ENCODE results near the gene ROBO1. TPM values are rescaled to one million over a fixed set of nuclear protein-coding genes. Genes with fewer than 3 reads are reported as not detected.

ROBO1 gene
- total RNA-seq, 1 donor from 2014 or later, result 39.3 TPM

DNA sequence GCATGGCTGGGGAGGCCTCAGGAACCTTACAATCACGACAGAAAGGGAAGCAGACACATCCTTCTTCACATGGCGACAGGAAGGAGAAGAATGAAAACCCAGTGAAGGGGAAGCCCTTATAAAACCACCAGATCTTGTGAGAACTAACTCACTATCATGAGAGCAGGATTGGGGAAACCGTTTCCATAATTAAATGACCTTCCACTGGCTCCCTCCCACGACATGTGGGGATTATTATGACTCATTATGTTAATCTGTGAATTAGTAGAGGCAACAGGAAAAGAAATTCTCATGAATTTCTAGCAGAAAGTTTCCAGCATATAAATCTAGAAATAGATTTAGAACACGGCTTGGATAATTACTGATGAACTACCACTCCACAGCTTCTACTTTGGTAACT, 937.3 kb downstream of the ROBO1 start:
- no peak for DNase-seq (ENCODE audit: extremely low read depth, low read depth, low spot score)

DNA sequence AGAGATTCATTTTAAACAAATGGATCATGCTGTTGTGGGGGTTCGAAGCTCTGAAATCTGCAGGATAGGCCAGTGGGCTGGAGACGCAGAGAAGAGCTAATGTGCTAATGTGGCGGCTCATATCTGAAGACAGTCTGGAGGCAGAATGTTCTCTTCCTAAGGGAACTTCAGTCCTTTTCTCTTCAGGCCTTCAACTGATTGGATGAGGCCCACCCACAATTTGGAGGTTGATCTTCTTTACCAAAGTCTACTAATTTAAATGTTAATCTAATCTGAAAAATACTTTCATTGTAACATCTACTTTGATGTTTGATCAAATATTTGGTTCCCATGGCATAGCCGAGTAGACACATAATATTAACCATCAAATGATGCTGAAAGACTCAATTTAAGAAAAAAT, 940.2 kb downstream of the ROBO1 start:
- DNase-seq (ENCODE audit: extremely low read depth, low read depth, low spot score), result no peak

DNA sequence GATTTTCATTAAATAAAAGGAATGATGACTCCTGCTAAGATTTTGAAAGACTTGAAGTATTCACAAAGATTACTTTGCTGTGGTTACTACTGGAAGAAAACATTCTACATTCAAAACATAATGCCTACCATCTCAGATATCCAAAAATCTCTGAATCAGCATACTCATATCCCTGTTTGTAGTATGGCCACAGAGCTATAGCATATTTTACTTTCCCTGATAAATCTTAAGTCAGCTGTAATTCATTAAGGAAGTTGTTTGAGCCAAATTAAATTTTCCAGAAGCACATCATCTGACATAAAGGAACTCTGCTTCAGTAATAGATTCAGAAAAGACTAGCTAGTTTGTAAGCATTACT, 942.0 kb downstream of the ROBO1 start:
- DNase-seq (ENCODE audit: extremely low read depth, low read depth, low spot score), result no peak

DNA sequence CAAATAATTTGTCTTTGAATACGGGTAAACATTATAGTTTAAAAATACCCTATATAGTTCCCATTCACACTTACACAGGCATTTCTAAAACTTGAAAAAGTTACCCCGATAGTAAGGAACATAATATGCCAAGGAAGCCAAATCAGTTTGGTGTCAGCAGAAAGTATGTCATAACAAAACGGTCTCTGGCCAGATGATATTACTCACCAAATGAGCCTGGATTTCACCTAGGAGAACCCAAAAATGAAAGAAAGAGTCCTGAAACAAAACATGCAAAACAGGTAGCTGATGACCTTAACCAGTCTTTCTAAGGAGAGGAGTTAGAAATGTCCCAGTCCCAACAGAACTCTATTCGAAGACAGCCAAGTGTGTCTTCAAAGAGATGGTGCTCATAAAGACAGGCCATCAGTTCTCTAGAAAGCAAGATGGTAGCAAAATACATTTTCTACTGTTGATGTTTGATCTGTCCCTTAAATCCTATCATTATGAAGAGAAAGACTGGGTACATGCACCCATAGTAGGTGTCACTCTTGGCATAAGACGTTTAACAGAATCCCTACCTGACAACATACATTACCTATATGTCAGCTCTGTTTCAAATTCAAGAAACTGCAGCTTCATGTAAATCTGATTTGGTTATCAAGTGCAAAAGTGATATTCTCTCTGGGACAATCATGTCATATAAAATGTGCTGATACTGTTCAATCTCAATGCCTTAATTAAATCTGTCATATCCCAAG, 942.5 kb downstream of the ROBO1 start:
- DNase-seq (ENCODE audit: extremely low read depth, low read depth, low spot score), result no peak

DNA sequence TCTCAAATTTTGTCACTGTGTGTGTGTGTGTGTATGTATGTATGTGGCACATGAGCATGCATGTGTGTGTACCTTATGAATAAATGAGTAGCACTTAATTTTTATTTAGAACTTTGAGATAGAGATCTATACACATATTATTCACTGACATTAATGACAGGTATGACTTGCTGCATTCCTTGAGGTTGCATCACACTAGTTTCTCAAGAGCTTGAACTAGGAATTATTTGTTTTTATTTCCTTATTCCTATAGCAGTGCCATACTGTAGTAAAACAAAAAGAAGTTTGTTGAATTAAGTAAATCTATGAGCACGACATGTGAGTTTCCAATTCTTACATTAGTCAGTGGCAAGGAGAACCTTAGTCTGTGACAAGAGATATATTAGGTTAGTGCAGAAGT, 943.9 kb downstream of the ROBO1 start:
- no peak for DNase-seq (ENCODE audit: extremely low read depth, low read depth, low spot score)

DNA sequence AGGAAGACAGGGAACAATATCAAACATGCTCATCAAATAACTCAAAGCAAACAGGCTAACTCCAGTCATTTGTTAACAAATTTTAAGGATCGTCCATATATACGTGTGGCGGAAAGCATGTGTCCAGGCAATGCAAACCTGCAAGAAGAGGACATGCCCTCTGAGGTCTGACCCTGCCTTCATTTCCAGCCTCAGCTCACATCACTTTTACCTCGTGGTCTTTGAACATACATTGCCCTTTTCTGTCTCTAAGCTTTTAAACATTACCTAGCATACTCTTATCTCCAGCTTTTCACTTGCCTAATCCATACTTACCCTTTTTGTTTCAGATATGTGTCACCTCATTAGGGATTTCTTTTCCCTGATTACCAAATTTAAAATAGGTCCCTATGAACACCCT, 944.4 kb downstream of the ROBO1 start:
- no peak for DNase-seq (ENCODE audit: extremely low read depth, low read depth, low spot score)

DNA sequence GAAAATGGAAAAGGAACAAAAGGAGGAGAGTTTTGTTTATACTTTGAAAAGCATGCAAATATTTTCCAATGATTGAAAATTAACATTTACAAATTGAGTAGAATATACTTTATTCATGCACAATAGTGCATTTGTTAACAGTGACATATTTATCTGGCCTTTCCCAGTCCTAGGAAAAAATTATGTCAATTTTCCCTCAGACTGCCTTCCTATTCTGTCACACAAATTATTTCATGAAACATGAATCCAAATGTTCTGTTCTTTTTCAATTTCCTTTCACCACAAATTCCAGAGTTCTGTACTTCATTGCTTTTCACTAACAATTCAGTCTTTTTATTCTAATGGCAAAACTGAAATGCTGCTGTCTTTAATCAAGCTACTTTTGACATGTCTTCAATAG, 945.1 kb downstream of the ROBO1 start:
- DNase-seq (ENCODE audit: extremely low read depth, low read depth, low spot score), result no peak

DNA sequence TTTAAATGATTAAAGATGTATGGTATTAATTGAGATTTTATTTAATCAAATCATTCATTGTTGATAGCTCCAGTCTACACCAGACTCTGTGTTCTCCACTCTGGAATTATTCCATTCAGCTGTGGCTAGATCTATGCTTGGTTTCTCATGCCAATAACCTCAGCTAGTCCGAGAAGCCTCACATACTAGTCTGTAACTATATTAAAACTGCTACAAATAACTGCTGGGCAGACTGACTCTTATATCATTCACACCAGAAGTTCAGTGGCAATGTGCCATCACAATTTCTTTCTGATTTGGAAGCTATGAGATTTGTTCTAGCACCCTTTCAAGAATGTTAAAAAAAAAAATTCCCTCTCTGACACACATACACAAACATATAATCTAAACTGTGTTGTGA, 947.3 kb downstream of the ROBO1 start:
- no peak for DNase-seq (ENCODE audit: extremely low read depth, low read depth, low spot score)

DNA sequence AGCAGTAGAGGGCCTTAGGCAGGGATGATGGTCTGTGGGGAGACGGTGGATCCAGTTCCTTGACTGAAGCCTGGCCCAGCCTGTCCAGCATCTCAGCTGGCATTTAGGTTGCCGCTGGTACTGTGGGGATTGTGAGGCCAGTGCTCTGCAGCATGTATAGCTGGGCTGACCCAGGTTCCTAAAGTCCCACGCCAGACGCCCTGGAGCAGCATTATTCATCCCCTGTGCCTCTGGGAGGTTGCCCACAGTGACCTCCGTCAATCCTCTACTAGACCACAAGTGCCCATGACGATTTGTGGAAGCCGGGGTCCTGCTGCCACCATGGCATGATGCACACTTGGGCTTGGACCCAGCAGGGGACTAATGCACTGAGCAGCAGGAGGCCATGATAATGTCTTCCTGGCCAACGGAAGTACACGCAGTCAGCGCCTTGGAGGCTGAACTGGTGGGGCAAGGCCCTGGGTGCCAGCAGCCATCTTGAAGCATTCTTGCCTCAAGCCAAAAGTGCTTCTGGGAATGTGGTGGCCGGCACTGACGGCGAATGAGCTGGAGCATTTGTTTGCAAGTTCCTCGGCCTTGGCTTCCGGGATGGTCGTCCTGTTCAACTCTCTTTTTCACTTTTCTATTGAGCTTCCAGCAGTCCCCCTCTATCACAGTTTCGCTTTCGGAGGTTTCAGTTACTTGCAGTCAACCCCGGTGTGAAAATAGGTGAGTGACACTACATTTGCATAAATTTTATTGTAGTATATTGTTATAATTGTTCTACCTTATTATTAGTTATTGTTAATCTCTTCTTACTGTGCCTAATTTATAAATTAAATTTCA, 949.4 kb downstream of the ROBO1 start:
- no peak for DNase-seq (ENCODE audit: extremely low read depth, low read depth, low spot score)

DNA sequence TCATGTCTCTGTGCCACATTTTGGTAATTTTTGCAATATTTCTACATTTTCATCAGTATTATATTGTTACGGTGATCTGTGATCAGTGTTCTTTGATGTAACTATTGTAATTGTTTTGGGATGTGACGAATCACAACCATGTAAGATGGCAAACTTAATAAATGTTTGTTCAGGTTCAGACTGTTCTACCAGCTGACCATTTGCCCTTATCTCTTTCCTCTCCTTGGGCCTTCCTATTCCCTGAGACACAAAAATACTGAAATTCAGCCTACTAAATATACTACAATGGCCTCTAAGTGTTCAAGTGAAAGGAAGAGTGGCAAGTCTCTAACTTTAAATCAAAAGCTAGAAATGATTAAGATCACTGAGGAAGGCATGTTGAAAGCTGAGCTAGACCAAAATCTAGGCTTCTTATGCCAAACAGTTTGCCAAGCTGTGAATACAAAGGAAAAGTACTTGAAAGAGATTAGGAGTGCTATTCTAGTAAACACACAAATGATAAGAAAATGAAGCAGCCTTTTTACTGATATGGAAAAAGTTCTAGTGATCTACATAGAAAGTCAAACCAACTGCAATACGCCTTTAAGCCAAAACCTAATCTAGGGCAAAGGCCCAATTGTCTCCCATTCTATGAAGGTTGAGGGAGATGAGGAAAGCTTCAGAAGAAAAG, 952.8 kb downstream of the ROBO1 start:
- DNase-seq (ENCODE audit: extremely low read depth, low read depth, low spot score), result no peak

DNA sequence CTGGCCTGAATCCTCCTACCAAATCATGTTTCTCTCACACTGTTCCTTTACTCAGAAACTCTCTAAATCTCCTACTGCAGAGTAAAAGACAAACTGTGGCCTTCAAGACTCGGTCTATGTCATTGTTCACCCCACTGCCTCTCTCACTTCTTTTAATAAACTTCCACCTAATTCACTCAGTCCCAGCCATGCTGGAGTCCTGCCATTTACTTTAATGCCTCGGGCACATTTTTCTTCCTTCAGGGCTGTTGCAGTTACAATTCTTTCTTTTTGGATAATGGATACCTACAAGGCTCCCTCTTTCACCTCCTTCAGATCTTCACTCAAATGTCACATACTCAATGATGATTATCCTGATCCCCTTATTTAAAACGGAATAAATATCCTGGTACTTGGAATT, 955.6 kb downstream of the ROBO1 start:
- DNase-seq (ENCODE audit: extremely low read depth, low read depth, low spot score), result no peak

DNA sequence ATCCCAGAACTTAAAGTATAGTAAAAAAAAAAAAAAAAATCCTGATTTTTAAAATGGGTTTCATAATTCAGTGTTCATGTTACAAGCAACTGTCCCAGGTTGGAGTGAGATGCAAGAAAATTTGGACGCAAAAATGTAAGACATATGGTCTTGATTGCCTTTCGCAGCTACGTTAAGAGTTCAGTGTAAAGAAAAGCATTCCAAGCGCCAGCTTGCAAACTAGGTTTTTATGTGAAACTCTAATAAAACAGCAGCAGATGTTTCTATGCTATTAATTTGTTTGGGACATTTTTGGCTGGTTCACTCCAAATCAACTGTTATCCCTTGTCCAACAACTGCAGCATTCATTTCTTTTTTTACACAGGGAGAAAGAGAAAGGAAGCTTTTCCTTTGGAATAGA, 957.8 kb downstream of the ROBO1 start:
- no peak for DNase-seq (ENCODE audit: extremely low read depth, low read depth, low spot score)

DNA sequence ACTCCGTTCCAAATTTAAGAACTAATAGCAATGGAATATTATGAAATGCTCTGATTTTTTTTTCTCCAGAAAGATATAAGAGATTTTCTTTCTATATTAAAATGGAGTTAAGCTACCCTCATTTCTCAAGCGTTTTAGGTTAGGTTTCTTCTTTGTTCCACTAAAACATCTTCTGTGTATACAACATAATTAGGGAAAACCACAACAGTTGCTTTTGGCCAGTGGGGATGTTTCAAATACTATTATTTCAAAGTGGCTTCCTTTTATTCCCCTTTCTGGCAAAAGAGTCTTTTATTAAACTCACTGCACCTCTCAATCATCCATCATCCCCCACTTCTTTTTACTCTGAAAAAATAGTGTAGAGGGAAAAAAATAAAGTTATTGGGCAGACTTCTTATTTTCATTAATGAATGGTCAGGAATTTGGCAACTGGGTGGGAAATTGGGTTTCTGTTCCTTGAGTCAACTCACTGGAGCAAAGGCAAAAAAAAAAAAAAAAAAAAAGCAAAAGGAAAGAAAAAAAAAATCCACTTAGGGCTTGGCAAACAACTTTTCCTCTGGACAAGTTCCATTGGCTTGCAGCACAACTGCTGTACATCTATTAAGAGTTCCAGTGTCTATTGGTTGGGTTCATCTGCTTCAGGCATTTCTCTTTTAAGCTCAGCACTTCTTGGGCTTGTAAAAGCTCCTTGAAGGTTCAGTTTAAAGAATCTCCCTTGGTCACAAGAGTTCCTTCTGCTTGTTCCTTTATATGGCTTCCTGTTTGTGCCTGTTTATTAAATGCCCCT, 963.4 kb downstream of the ROBO1 start:
- no peak for DNase-seq (ENCODE audit: extremely low read depth, low read depth, low spot score)

DNA sequence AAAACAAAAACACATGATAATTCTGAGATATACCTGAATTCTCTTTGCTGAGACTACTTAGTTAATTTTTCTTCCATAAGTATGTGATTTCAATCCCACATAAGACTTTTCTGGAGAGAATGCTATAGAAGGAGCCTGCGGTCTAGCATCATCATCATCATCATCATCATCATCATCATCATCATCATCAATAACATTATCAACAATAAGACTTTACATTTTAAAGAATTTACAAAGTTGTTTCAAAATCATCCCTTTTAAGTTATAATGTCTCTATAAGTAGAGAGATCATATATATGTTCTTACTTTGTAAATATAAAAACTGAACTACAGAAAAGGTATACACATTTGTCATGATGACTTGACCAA, 965.3 kb downstream of the ROBO1 start:
- DNase-seq (ENCODE audit: extremely low read depth, low read depth, low spot score), result no peak

DNA sequence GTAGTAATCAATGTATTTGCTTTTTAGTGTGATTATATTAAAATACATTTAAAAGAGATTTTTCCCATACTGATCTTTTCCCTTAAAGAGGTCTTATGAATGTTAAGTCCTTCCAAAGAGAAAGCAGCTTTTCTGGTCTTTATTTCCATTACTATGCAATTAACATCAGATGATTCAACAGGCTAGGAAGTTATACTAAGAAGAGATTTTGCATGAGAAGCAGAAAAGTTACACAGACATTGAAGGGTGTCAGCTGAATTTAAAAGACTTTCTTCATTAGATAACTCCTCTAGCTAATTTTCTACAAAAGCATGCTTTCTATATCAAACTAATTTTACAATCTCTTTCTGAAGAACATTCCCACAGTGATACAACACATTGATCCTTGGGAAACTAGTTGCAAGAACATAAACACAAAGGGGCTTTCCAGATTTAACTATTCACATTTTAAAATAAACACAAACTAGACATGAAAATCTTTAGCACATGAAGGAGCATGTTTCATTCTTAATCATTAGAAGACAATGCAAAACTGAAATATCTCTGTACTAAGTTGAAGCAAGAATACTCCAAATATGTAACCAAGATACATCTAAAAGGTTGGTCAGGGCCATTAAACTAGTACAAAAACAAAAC, 965.8 kb downstream of the ROBO1 start:
- DNase-seq (ENCODE audit: extremely low read depth, low read depth, low spot score), result no peak

DNA sequence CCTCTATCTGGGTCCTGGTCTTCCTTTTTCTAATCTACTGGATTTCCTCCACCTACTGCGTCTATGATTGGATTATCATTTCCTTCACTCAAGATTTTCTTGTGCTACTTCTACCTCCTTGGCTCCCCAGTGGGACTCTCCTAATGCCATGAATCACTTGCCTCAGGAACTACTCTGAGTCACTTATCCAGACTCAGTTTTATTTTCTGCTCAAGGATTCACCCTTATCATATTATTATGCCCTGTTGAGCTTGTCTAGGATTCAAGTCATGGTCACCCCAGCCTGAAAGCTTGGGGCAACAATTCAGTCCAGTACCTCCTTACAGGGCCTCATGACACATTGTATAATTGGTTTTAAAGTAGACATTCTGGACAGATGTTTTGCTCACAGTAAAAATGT, 968.1 kb downstream of the ROBO1 start:
- DNase-seq (ENCODE audit: extremely low read depth, low read depth, low spot score), result no peak

DNA sequence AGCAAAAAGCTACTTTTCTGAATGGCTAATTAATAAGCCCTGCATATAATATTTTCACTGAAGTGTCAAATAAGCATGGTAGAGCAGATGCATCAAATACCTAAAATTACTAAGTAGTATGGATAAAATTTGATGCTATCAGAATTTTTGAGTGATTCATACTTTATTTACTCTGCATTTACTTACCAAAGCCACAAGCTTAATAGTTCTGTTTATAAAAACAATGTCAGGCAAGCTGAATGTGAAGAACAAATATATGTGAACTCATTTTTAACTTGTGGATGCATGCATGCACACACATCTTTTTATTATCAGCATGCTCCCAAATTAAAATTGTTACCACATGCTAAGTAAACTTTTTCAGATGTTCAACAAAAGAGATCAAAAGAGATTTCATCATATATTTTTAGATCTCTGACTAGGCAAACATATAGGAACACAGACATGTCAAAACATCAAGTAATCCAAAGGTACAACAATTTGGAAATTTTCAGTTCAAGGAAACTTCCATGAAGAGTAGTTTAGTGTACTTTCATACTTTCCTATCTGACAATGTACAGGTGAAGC, 969.4 kb downstream of the ROBO1 start:
- DNase-seq (ENCODE audit: extremely low read depth, low read depth, low spot score), result no peak

DNA sequence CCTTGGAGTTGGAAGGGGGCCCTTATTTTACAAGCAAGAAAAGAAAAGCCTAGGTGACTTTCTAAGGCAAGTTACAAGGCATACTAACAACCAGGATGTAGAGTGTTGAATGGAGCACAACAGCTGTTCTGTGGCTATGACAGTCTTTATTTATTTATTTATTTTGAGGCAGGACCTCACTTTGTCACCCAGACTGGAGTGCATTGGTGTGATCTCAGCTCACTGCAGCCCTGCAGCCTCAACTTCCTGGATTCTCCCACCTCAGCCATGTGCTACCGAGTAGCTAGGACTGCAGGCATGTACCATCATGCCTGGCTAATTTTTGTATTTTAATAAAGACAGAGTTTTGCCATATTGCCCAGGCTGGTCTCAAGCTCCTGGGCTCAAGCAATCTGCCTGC, 973.4 kb downstream of the ROBO1 start:
- no peak for DNase-seq (ENCODE audit: extremely low read depth, low read depth, low spot score)

DNA sequence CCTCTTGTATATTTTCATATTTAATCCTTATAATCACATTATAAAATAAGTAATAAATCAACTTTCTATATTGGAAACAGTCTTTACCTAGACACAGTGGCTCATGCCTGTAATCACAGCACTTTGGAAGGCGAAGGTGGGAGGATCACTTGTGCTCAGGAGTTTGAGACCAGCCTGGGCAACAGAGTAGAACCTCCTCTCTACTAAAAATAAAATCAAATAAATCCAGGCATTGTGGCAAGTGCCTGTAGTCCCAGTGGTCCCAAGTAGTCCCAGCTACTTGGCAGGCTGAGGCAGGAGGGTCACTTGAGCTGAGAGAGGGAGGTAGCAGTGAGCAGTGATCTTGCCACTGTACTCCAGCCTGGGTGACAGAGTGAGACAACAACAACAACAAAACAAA, 975.1 kb downstream of the ROBO1 start:
- DNase-seq (ENCODE audit: extremely low read depth, low read depth, low spot score), result no peak

DNA sequence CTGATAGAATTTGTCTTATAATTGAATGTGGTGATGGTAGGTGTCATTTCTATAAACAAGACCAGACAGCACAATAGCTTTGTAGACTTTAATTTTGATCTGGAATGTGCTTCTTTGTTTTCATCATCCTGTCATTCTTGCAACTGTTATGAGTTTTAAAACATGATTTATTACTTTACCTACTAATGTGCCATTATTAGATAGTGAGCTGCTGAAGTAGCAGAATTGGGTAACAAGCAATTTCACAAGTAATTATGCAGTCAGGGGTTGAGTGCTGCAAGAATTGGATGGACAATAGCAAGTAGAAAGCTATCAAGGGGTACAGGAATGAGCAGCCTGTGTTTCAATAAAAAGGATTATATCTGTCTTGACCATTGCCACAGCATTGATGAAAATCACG, 975.6 kb downstream of the ROBO1 start:
- no peak for DNase-seq (ENCODE audit: extremely low read depth, low read depth, low spot score)

All from glomerular endothelial cell (primary cell).